Hematopoietic multipotent progenitor cell treated with erythropoietin and hydrocortisone succinate and interleukin-3 and kit ligand, for 17 days (in vitro differentiated cells): ENCODE results near the gene MKNK2.
"Not testable (repeated sequence)": the region's sequence is repeated elsewhere in the genome, so short reads cannot be mapped to it uniquely, and the experiment has no call there.

Source experiments
- DNase-seq: peaks from one replicate; pipeline ENCODE4 v3.0.0-alpha.2; 2015; ENCODE audit warnings: low spot score

MKNK2 gene

GRCh38 chr19:1992759-1993260 lies 58.2 kb downstream of the MKNK2 start:
- DNase-seq: no peak

- DNase-seq: no peak
Measured at GRCh38 chr19:1991018-1991913, 59.8 kb downstream of the MKNK2 start.

- no peak for DNase-seq
Measured at GRCh38 chr19:1990230-1991017, 60.6 kb downstream of the MKNK2 start.

GRCh38 chr19:1989513-1990229 lies 61.4 kb downstream of the MKNK2 start:
- no peak for DNase-seq

GRCh38 chr19:1988464-1988863 lies 62.6 kb downstream of the MKNK2 start:
- DNase-seq: not testable (repeated sequence)
